ENCODE measurements around the gene ZNF415. TPM values are rescaled to one million over a fixed set of nuclear protein-coding genes. Genes with fewer than 3 reads are reported as not detected.

ZNF415 gene
- total RNA-seq, 1 experiment from 2014 or later = not detected

- Histone ChIP-seq H3K36me3 (ENCODE audit: control insufficient read depth in 1 of 2, insufficient read depth in 2 of 2, low read length in 2 of 2) (no peaks in the 10 kb centered on the region), H3K9ac (ENCODE audit: low read length) (no peak overlapping the region), H2AFZ (ENCODE audit: low read depth, low read length, poor library complexity, severe bottlenecking) (no peak overlapping the region), H3K9me2 (ENCODE audit: insufficient read depth) (no peaks in the 10 kb centered on the region), H3K27ac (ENCODE audit: low read depth, low read length) (no peak overlapping the region), H3K79me2 (ENCODE audit: insufficient read depth, low read length) (no peaks in the 10 kb centered on the region), H3K9me3 (ENCODE audit: control insufficient read depth in 1 of 2, insufficient read depth in 1 of 2, low read depth in 1 of 2, low read length in 2 of 2) (peaks cover 3 to 21% of the 10 kb centered on the region in 2 experiments; a peak in 2 of 4 replicates), H3K4me1 (ENCODE audit: control insufficient read depth in 1 of 2, insufficient read depth in 2 of 2, low read length in 2 of 2) (no peaks in the 10 kb centered on the region), H3K27me3 (ENCODE audit: insufficient read depth, low read length) (no peaks in the 10 kb centered on the region), H4K20me1 (ENCODE audit: insufficient read depth) (no peaks in the 10 kb centered on the region), H3K4me3 (replicated peaks in 1 of 2; ENCODE audit: low read depth in 1 of 2, low read length in 2 of 2) (no peak overlapping the region), H3K4me2 (ENCODE audit: low read length) (no peak overlapping the region)
- no peak for TF ChIP-seq JUND (IDR thresholded peaks at IDR 0.05)
- TF ChIP-seq POLR2A (IDR thresholded peaks at IDR 0.05; ENCODE audit: borderline replicate concordance, extremely low read depth, insufficient read depth, insufficient read length) = no peak
- TF ChIP-seq YY1 (IDR thresholded peaks at IDR 0.05; ENCODE audit: extremely low read depth, insufficient replicate concordance, low read depth, low read length) = no peak
- TF ChIP-seq, protein P1, sequence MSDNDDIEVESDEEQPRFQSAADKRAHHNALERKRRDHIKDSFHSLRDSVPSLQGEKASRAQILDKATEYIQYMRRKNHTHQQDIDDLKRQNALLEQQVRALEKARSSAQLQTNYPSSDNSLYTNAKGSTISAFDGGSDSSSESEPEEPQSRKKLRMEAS (IDR thresholded peaks at IDR 0.05) = no peak
- TF ChIP-seq POLR2AphosphoS5 (IDR thresholded peaks at IDR 0.05; ENCODE audit: low read depth, low read length) = no peak
- TF ChIP-seq RAD21 (IDR thresholded peaks at IDR 0.05; ENCODE audit: low read depth) = no peak
- no peak for ATAC-seq
- ChIA-PET POLR2A (no interaction called here), RAD21 (ENCODE audit: low non-redundant PET in 1 of 2, low total read pairs in 2 of 2, uncharacterized antibody in 2 of 2, unreplicated experiment in 2 of 2) (no interaction called here), CTCF (no interaction called here)
- DNase-seq (ENCODE audit: low read depth, low spot score) = no peak
- no TSS peak for BruUV-seq (replicated peaks)
- intact Hi-C loops (cut with micrococcal nuclease) = no loop called here
These were observed 7.6 kb upstream of the ZNF415 start for GRCh38 chr19:53140351-53140750.

DNA sequence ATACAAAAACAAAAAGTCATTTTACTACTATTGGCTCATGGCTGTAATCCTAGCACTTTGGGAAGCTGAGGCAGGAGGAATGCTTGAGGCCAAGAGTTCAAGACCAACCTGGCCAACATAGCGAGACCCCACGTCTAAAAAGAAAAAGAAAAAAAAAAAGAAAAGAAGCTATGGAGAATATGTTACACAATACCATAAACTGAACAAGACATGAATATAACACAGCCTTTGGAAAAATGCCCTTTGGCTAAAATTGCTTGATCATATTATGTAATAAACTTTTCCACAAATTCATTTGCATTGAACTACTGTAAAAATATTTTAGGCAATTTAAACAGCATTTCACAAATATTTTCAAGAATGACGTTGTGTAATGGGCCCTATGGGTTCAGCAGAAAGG lies 3.7 kb upstream of the ZNF415 start:
- no peak overlapping the region for H3K4me3 ChIP-seq (replicated peaks in 1 of 2; ENCODE audit: low read depth in 1 of 2, low read length in 2 of 2)
- H3K79me2 ChIP-seq (ENCODE audit: insufficient read depth, low read length) = no peaks in the 10 kb centered on the region
- no peaks in the 10 kb centered on the region for H3K9me2 ChIP-seq (ENCODE audit: insufficient read depth)
- no peaks in the 10 kb centered on the region for H3K4me1 ChIP-seq (ENCODE audit: control insufficient read depth in 1 of 2, insufficient read depth in 2 of 2, low read length in 2 of 2)
- no peak overlapping the region for H3K9ac ChIP-seq (ENCODE audit: low read length)
- no peak overlapping the region for H3K27ac ChIP-seq (ENCODE audit: low read depth, low read length)
- H4K20me1 ChIP-seq (ENCODE audit: insufficient read depth) = no peaks in the 10 kb centered on the region
- H3K36me3 ChIP-seq (ENCODE audit: control insufficient read depth in 1 of 2, insufficient read depth in 2 of 2, low read length in 2 of 2) = no peaks in the 10 kb centered on the region
- H2AFZ ChIP-seq (ENCODE audit: low read depth, low read length, poor library complexity, severe bottlenecking) = no peak overlapping the region
- no TSS peak for BruUV-seq (replicated peaks)
- no peak for ATAC-seq
- no peak overlapping the region for H3K4me2 ChIP-seq (ENCODE audit: low read length)
- H3K27me3 ChIP-seq (ENCODE audit: insufficient read depth, low read length) = no peaks in the 10 kb centered on the region
- intact Hi-C loops (cut with micrococcal nuclease) = no loop called here
- ChIA-PET CTCF (no interaction called here), POLR2A (no interaction called here), RAD21 (ENCODE audit: low non-redundant PET in 1 of 2, low total read pairs in 2 of 2, uncharacterized antibody in 2 of 2, unreplicated experiment in 2 of 2) (no interaction called here)
- H3K9me3 ChIP-seq (ENCODE audit: control insufficient read depth in 1 of 2, insufficient read depth in 1 of 2, low read depth in 1 of 2, low read length in 2 of 2) = peaks cover 0 to 11% of the 10 kb centered on the region in 2 experiments; a peak in 3 of 4 replicates
- DNase-seq (ENCODE audit: low read depth, low spot score) = no peak
- TF ChIP-seq EZH2 (IDR thresholded peaks at IDR 0.05) = no peak
- TF ChIP-seq, protein P2, sequence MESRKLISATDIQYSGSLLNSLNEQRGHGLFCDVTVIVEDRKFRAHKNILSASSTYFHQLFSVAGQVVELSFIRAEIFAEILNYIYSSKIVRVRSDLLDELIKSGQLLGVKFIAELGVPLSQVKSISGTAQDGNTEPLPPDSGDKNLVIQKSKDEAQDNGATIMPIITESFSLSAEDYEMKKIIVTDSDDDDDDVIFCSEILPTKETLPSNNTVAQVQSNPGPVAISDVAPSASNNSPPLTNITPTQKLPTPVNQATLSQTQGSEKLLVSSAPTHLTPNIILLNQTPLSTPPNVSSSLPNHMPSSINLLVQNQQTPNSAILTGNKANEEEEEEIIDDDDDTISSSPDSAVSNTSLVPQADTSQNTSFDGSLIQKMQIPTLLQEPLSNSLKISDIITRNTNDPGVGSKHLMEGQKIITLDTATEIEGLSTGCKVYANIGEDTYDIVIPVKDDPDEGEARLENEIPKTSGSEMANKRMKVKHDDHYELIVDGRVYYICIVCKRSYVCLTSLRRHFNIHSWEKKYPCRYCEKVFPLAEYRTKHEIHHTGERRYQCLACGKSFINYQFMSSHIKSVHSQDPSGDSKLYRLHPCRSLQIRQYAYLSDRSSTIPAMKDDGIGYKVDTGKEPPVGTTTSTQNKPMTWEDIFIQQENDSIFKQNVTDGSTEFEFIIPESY (IDR thresholded peaks at IDR 0.05; ENCODE audit: extremely low read depth, insufficient replicate concordance, low read length) = no peak
- TF ChIP-seq RAD21 (IDR thresholded peaks at IDR 0.05; ENCODE audit: low read depth) = no peak
- TF ChIP-seq ZNF274 (IDR thresholded peaks at IDR 0.05; ENCODE audit: low read depth, low read length) = no peak
- no peak for TF ChIP-seq EGR1 (IDR thresholded peaks at IDR 0.05; ENCODE audit: low read depth)
- TF ChIP-seq SIN3A (IDR thresholded peaks at IDR 0.05; ENCODE audit: low read depth) = no peak
- no peak for TF ChIP-seq SP1 (IDR thresholded peaks at IDR 0.05; ENCODE audit: low read depth)
- TF ChIP-seq JUND (IDR thresholded peaks at IDR 0.05) = no peak
- TF ChIP-seq, protein P3, sequence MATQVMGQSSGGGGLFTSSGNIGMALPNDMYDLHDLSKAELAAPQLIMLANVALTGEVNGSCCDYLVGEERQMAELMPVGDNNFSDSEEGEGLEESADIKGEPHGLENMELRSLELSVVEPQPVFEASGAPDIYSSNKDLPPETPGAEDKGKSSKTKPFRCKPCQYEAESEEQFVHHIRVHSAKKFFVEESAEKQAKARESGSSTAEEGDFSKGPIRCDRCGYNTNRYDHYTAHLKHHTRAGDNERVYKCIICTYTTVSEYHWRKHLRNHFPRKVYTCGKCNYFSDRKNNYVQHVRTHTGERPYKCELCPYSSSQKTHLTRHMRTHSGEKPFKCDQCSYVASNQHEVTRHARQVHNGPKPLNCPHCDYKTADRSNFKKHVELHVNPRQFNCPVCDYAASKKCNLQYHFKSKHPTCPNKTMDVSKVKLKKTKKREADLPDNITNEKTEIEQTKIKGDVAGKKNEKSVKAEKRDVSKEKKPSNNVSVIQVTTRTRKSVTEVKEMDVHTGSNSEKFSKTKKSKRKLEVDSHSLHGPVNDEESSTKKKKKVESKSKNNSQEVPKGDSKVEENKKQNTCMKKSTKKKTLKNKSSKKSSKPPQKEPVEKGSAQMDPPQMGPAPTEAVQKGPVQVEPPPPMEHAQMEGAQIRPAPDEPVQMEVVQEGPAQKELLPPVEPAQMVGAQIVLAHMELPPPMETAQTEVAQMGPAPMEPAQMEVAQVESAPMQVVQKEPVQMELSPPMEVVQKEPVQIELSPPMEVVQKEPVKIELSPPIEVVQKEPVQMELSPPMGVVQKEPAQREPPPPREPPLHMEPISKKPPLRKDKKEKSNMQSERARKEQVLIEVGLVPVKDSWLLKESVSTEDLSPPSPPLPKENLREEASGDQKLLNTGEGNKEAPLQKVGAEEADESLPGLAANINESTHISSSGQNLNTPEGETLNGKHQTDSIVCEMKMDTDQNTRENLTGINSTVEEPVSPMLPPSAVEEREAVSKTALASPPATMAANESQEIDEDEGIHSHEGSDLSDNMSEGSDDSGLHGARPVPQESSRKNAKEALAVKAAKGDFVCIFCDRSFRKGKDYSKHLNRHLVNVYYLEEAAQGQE (IDR thresholded peaks at IDR 0.05; ENCODE audit: low read depth) = no peak
- no peak for TF ChIP-seq ELF1 (IDR thresholded peaks at IDR 0.05; ENCODE audit: borderline replicate concordance, low read depth)
- no peak for TF ChIP-seq POLR2AphosphoS5 (IDR thresholded peaks at IDR 0.05; ENCODE audit: low read depth, low read length)
- TF ChIP-seq EZH2phosphoT487 (IDR thresholded peaks at IDR 0.05; ENCODE audit: borderline replicate concordance) = no peak

All from HCT116 (cell line).